OCI-LY1 (cell line): ENCODE data around the gene MRPL49.

ENCODE experiments used
- EZH2 ChIP-seq: fragments of 200-600 bp; sonication (generic), shearing (Covaris generic); IDR thresholded peaks from 2 replicates; pipeline ENCODE4 v1.8.0; 2017; ENCODE audit warnings: borderline replicate concordance, mixed run types, mild to moderate bottlenecking, antibody characterized with exemption, low read length, moderate library complexity, mixed read lengths
- TF ChIP-seq, protein P1 (sequence below): fragments of 200-600 bp; sonication (generic), shearing (Covaris generic); IDR thresholded peaks from 2 replicates; pipeline ENCODE4 v1.5.1; 2017; ENCODE audit warnings: mild to moderate bottlenecking, antibody characterized with exemption, low read length, moderate library complexity, mixed read lengths

DNA sequence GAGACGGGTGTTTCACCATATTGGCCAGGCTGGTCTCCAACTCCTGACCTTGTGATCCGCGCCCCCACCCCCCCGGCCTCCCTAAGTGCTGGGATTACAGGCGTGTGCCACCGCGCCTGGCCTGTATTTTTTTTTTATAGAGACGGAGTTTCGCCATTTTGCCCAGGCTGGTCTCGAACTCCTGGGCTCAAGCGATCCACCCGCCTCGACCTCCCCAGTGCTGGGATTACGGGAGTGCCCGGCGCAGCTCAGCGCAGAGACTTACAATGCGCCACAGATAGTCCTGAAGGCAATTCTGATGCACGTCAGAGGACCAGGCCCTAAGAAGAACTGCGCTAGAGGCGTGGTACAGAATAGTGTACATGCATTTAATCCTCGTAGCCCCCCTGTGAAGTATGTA is 26.7 kb upstream of the MRPL49 start:
- TF ChIP-seq, protein P1, sequence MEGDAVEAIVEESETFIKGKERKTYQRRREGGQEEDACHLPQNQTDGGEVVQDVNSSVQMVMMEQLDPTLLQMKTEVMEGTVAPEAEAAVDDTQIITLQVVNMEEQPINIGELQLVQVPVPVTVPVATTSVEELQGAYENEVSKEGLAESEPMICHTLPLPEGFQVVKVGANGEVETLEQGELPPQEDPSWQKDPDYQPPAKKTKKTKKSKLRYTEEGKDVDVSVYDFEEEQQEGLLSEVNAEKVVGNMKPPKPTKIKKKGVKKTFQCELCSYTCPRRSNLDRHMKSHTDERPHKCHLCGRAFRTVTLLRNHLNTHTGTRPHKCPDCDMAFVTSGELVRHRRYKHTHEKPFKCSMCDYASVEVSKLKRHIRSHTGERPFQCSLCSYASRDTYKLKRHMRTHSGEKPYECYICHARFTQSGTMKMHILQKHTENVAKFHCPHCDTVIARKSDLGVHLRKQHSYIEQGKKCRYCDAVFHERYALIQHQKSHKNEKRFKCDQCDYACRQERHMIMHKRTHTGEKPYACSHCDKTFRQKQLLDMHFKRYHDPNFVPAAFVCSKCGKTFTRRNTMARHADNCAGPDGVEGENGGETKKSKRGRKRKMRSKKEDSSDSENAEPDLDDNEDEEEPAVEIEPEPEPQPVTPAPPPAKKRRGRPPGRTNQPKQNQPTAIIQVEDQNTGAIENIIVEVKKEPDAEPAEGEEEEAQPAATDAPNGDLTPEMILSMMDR: no peak
- no peak for TF ChIP-seq EZH2
